Measurements from ENCODE around the gene NT5DC3.

Gene NT5DC3

DNA sequence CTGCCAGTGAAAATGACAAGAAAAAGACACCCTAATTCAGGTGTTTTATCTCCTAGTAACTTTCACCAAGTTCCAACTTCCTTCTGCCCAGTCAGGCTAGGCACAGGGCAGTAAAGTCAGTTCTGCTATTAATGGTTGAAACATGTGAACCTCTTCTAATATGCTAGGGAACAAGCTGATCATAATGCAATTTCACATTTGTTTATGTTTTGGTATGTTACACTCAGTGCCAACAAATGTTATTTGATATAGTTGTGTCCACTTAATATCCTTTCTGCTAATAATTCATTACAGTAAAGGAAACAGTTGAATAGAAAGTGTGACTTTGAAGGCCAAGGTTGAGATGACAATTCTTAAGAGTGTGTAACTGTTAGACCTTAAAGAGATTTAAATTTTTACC, 17.2 kb downstream of the NT5DC3 start:
- H3K36me3 ChIP-seq, result peaks cover 0 to 10% (median 8%) of the 10 kb centered on the region in 3 donors
- no peak overlapping the region for H3K4me3 ChIP-seq
- no peak for DNase-seq
- no peaks in the 10 kb centered on the region for H3K27me3 ChIP-seq
- peak overlapping the region in 1 of 2 donors; percentile 5 for H3K27ac ChIP-seq
- intact Hi-C loops (cut with DNase I; ENCODE audit: low total_unique reads), result no loop called here
- H3K4me1 ChIP-seq, result peaks cover 0 to 99% (median 18%) of the 10 kb centered on the region in 4 donors
- peaks cover 0 to 5% (median 0%) of the 10 kb centered on the region in 3 donors for H3K9me3 ChIP-seq
- TF ChIP-seq, protein P1, sequence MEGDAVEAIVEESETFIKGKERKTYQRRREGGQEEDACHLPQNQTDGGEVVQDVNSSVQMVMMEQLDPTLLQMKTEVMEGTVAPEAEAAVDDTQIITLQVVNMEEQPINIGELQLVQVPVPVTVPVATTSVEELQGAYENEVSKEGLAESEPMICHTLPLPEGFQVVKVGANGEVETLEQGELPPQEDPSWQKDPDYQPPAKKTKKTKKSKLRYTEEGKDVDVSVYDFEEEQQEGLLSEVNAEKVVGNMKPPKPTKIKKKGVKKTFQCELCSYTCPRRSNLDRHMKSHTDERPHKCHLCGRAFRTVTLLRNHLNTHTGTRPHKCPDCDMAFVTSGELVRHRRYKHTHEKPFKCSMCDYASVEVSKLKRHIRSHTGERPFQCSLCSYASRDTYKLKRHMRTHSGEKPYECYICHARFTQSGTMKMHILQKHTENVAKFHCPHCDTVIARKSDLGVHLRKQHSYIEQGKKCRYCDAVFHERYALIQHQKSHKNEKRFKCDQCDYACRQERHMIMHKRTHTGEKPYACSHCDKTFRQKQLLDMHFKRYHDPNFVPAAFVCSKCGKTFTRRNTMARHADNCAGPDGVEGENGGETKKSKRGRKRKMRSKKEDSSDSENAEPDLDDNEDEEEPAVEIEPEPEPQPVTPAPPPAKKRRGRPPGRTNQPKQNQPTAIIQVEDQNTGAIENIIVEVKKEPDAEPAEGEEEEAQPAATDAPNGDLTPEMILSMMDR (IDR thresholded peaks at IDR 0.05), result no peak

DNA sequence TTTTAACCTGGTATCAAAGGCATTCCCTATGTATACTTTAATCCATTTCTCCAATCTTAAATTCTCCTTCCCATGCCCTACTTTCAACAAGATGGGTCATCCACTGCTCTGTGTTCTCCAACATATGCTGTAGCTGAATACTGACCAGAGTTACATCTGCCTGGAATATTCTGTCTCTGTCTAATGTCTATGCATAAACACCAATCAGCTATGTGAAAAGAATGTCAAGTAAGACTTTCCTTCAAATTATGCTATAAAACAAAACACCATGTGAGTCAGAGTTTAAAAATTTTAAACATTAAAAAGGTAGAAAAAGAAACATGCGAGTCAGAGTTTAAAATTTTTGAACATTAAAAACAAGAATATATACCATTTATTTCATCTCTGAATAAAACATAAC, 19.3 kb downstream of the NT5DC3 start:
- H3K9me3 ChIP-seq, result peaks cover 0 to 5% (median 0%) of the 10 kb centered on the region in 3 donors
- H3K36me3 ChIP-seq, result peaks cover 0 to 10% (median 8%) of the 10 kb centered on the region in 3 donors
- peak overlapping the region in 1 of 2 donors; percentile 5 for H3K27ac ChIP-seq
- DNase-seq, result no peak
- intact Hi-C loops (cut with DNase I; ENCODE audit: low total_unique reads), result no loop called here
- H3K4me3 ChIP-seq, result no peak overlapping the region
- H3K27me3 ChIP-seq, result no peaks in the 10 kb centered on the region
- TF ChIP-seq, protein P1 (IDR thresholded peaks at IDR 0.05), result no peak
- peaks cover 0 to 94% (median 13%) of the 10 kb centered on the region in 4 donors for H3K4me1 ChIP-seq

DNA sequence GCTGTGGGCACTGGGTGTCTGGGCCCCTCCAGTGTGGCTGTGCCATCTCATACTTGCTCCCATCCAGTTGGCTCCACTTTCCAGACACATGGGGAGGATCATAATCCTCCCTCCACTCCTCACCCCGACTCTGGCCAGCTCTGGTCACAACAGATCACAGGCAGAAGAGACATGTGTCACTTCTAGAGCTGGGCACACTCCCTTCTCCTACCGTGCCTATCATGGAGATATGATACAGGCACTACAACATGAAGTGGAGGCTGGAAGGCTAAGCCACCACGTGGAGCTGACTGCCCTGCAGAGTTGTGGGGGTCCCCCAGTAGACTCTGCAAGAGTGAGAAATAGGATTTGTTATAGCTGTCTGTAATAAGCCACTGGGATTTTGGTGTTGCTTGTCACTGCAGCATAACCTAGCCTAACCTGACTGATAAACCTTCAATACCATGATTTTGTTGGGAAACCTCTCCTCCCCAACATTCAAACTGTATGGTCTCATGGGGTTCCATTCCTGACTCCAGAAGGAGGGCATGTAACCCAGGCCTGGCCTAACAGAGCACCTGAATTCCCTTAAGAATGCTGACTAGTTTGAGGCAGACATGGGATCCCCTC, 20.0 kb downstream of the NT5DC3 start:
- H3K27ac ChIP-seq, result peak overlapping the region in 1 of 2 donors; percentile 5

DNA sequence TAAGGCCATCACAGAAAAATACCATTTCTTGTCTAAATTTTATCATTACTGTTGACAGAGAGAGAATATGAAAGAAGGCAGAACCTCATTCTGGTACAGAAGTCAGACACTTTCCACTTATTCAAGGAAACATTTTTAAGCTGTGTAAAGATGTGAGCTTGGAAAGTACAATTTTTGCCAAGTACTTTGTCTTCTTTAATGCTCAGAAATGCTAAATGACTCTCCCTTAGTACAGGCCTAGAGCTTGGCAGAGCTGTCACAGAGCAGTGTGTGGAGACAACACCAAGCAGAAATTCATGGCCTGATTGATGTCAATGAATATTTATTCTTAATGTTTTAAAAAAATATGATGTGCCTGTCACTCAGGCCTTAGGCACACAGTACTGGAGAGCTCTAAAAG, 20.7 kb downstream of the NT5DC3 start:
- H3K36me3 ChIP-seq, result peaks cover 0 to 10% (median 8%) of the 10 kb centered on the region in 3 donors
- intact Hi-C loops (cut with DNase I; ENCODE audit: low total_unique reads), result no loop called here
- peaks cover 0 to 94% (median 13%) of the 10 kb centered on the region in 4 donors for H3K4me1 ChIP-seq
- TF ChIP-seq, protein P1 (IDR thresholded peaks at IDR 0.05), result no peak
- peaks cover 0 to 5% (median 0%) of the 10 kb centered on the region in 3 donors for H3K9me3 ChIP-seq
- no peak overlapping the region for H3K4me3 ChIP-seq
- H3K27ac ChIP-seq, result peak overlapping the region in 1 of 2 donors; percentile 5
- no peaks in the 10 kb centered on the region for H3K27me3 ChIP-seq
- DNase-seq, result no peak

More for the DNA sequence above, 20.0 kb downstream of the NT5DC3 start:
- TF ChIP-seq, protein P1 (IDR thresholded peaks at IDR 0.05), result no peak
- Histone ChIP-seq H3K27me3 (no peaks in the 10 kb centered on the region), H3K4me3 (no peak overlapping the region), H3K4me1 (peaks cover 0 to 94% (median 14%) of the 10 kb centered on the region in 4 donors), H3K36me3 (peaks cover 0 to 10% (median 8%) of the 10 kb centered on the region in 3 donors), H3K9me3 (peaks cover 0 to 5% (median 0%) of the 10 kb centered on the region in 3 donors)
- intact Hi-C loops (cut with DNase I; ENCODE audit: low total_unique reads), result no loop called here
- DNase-seq, result no peak

DNA sequence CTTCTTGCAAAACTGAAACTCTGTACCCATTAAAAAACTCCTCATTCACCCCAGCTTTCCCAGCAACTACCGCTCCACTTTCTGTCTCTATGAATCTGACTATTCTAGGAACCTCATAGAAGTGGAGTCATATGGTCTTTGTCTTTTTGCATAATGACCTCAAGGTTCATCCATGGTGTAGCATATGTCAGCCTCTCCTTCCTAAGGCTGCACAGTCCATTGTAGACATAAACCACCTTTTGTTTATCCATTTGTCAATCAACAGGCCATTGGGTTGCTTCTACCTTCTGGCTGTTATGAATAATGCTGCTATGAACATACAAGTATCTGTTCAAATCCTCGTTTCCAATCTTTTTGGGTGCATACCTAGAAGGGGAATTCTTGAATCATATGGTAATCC, 21.1 kb downstream of the NT5DC3 start:
- intact Hi-C loops (cut with DNase I; ENCODE audit: low total_unique reads), result no loop called here
- Histone ChIP-seq H3K27me3 (no peaks in the 10 kb centered on the region), H3K36me3 (peaks cover 0 to 10% (median 8%) of the 10 kb centered on the region in 3 donors), H3K4me3 (no peak overlapping the region), H3K4me1 (peaks cover 0 to 94% (median 12%) of the 10 kb centered on the region in 4 donors), H3K9me3 (peaks cover 0 to 5% (median 0%) of the 10 kb centered on the region in 3 donors), H3K27ac (peak overlapping the region in 1 of 2 donors; percentile 29)
- TF ChIP-seq, protein P1 (IDR thresholded peaks at IDR 0.05), result no peak
- DNase-seq, result no peak
